Ovary (tissue), 9 donors: ENCODE results near the gene WDFY4. TPM values are rescaled to one million over a fixed set of nuclear protein-coding genes. Genes with fewer than 3 reads are reported as not detected.

ENCODE experiments used
- DNase-seq, 5 donors: peaks; one replicate each; pipeline ENCODE4 v3.0.0-alpha.2; 2019 to 2020
- H3K27ac ChIP-seq, 2 donors: fragments of 200-600 bp; one replicate each; pipeline versions ENCODE4 v1.5.1 to v1.8.0; 2019 to 2022
- H3K27me3 ChIP-seq: fragments of 200-600 bp; one replicate; pipeline ENCODE4 v1.8.0; 2022
- H3K36me3 ChIP-seq: fragments of 200-600 bp; sonication (generic); one replicate; pipeline ENCODE4 v1.5.1; 2019
- H3K4me1 ChIP-seq: one replicate; pipeline ENCODE4 v1.8.1; 2013; ENCODE audit warnings: mild to moderate bottlenecking, moderate library complexity; ENCODE audit not compliant: insufficient read depth
- H3K4me3 ChIP-seq: fragments of 200-600 bp; sonication (generic); one replicate; pipeline ENCODE4 v1.5.1; 2017
- H3K9me3 ChIP-seq, 2 donors: fragments of 200-600 bp in 1 of 2; sonication (generic) in 1 of 2; one replicate each; pipeline versions ENCODE4 v1.5.1 to v1.8.1; 2013 to 2019; ENCODE audit warnings: mild to moderate bottlenecking in 1 of 2, moderate library complexity in 1 of 2
- EP300 ChIP-seq: sonication (generic); formaldehyde crosslinking; IDR thresholded peaks from one replicate; pipeline ENCODE4 v1.6.1; 2017; ENCODE audit warnings: antibody characterized with exemption
- POLR2A ChIP-seq: fragments of 450-650 bp; IDR thresholded peaks from one replicate; pipeline ENCODE4 v1.6.1; 2017; ENCODE audit warnings: antibody characterized with exemption, mild to moderate bottlenecking, moderate library complexity
- WGBS, 3 donors: extraction: QIAGEN DNeasy Blood & Tissue Kit in 1 of 3; methylation state at CpG; one replicate each; pipeline versions ENCODE4 v1.1.5 to v1.1.7; 2013 to 2017; 5-methylcytosine and 5-hydroxymethylcytosine counted together
- intact Hi-C, 4 donors: fragments of 100-400 bp; cut with DNase I; formaldehyde crosslinking; loops; one replicate each; pipeline versions ENCODE4 v1.11.0 to v1.15.1; 2022 to 2023
- polyA plus RNA-seq, 2 donors: library from polyadenylated mRNA; stranded (reverse); fragments of 200-250 nt in 1 of 2; fragments of 350-450 nt in 1 of 2; fragmentation: Illumina TruSeq in 1 of 2; extraction: RNeasy Lipid Tissue Mini Kit (QIAGEN cat#74804) in 1 of 2; gene quantifications; one replicate each; pipeline ENCODE4 v1.2.3, GENCODE V29; 2013 to 2014
- total RNA-seq, 7 donors: library from RNA; depleted of rRNA in 2 of 7; stranded (reverse); fragments of >200 nt in 2 of 7; fragmentation: NEBNext Ultra II Directional in 3 of 7; extraction: Animal tissue kit (Norgen Biotek cat#: 25700) in 3 of 7; gene quantifications; one replicate each; pipeline versions ENCODE4 v1.1.0 to v1.2.4, GENCODE V29; 2016 to 2023
- TF ChIP-seq, protein P1 (sequence below), 3 donors: fragments of 450-650 bp in 2 of 3; fragments of 200-600 bp in 1 of 3; IDR thresholded peaks; one replicate each; pipeline versions ENCODE4 v1.5.1 to v1.8.0; 2016 to 2022; ENCODE audit warnings: antibody characterized with exemption in 3 of 3, mild to moderate bottlenecking in 1 of 3
- donor health status: DM: no; HTN: no; CAD: no; lungs with moderate emphysema.
- donor health status: DM: no; HTN: no; CAD: no.
- donor health status: Bipolar disorder and iron deficiency.
- donor health status: DM: yes; HTN: yes; CAD: no.
- donor health status: DM: no; HTN: no; CAD: no.
- donor health status: DM: yes; HTN: yes; CAD: no.

The WDFY4 gene
- total and polyA plus RNA-seq, 9 donors = 0.54 to 4.2 (median 1.7) TPM

DNA sequence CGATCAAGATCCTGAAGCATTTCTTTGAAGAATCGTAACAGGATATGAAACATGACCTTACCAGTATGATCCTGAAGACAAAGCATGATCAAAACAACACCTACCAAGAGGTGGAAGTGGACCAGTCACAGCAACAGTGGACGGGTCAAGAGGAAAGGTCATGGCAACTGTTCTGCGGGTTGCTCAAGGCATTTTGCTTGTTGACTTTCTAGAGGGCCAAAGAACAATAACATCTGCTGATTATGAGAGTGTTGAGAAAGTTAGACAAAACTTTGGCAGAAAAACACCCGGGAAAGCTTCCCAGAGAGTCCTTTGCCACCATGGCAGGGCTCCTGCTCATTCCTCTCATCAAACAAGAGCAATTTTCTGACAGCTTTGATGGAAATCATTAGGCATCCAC lies 320.6 kb downstream of the WDFY4 start:
- H3K27ac ChIP-seq = peak overlapping the region in 1 of 2 donors; percentile 40
- DNase-seq = peak in 3 of 5 donors; percentile 48 to 58 (median 54)
- H3K36me3 ChIP-seq = no peaks in the 10 kb centered on the region
- no peaks in the 10 kb centered on the region for H3K9me3 ChIP-seq
- intact Hi-C loops = loop anchor here in 1 of 4 donors (5.0 kb wide), 1 partner anchor 77 kb away; no protein-coding TSS in a partner anchor
- TF ChIP-seq POLR2A (no peak), EP300 (no peak)
- TF ChIP-seq, protein P1, sequence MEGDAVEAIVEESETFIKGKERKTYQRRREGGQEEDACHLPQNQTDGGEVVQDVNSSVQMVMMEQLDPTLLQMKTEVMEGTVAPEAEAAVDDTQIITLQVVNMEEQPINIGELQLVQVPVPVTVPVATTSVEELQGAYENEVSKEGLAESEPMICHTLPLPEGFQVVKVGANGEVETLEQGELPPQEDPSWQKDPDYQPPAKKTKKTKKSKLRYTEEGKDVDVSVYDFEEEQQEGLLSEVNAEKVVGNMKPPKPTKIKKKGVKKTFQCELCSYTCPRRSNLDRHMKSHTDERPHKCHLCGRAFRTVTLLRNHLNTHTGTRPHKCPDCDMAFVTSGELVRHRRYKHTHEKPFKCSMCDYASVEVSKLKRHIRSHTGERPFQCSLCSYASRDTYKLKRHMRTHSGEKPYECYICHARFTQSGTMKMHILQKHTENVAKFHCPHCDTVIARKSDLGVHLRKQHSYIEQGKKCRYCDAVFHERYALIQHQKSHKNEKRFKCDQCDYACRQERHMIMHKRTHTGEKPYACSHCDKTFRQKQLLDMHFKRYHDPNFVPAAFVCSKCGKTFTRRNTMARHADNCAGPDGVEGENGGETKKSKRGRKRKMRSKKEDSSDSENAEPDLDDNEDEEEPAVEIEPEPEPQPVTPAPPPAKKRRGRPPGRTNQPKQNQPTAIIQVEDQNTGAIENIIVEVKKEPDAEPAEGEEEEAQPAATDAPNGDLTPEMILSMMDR (IDR thresholded peaks at IDR 0.05) = no peak
- H3K27me3 ChIP-seq = no peaks in the 10 kb centered on the region
- H3K4me3 ChIP-seq = no peak overlapping the region
- H3K4me1 ChIP-seq = peaks cover 25% of the 10 kb centered on the region
- WGBS, 3 donors = 10 to 49% (median 16%) methylated on average over 5 of the region's 5 CpGs

DNA sequence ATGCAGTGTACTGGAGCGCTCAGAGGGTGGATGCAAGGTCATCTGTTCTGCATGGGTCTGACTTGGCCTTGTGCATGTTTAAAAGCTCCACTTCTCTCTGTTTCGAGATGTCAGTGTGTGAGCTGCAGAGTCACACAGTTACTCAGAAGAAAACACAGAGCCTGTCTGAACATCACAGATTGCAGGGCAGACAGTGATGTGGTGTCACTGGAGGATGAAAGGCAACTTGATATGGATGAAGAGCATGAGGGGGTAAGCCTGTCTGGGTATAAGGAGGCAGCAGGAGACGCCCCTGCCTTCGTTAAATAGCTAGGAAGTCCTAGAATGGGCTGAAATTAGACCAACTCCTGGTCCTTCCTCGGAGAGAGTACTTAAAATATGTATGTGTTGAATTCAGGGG lies 322.5 kb downstream of the WDFY4 start:
- Histone ChIP-seq H3K36me3 (no peaks in the 10 kb centered on the region), H3K27ac (no peak overlapping the region), H3K27me3 (no peaks in the 10 kb centered on the region), H3K4me3 (no peak overlapping the region), H3K4me1 (peaks cover 31% of the 10 kb centered on the region), H3K9me3 (no peaks in the 10 kb centered on the region)
- TF ChIP-seq, protein P1 (IDR thresholded peaks at IDR 0.05) = no peak
- TF ChIP-seq EP300 (no peak), POLR2A (no peak)
- WGBS, 3 donors = 44 to 62% (median 44%) methylated on average over 5 of the region's 5 CpGs
- intact Hi-C loops = loop anchor here in 1 of 4 donors (5.0 kb wide), 1 partner anchor 75 kb away; no protein-coding TSS in a partner anchor
- no peak for DNase-seq

DNA sequence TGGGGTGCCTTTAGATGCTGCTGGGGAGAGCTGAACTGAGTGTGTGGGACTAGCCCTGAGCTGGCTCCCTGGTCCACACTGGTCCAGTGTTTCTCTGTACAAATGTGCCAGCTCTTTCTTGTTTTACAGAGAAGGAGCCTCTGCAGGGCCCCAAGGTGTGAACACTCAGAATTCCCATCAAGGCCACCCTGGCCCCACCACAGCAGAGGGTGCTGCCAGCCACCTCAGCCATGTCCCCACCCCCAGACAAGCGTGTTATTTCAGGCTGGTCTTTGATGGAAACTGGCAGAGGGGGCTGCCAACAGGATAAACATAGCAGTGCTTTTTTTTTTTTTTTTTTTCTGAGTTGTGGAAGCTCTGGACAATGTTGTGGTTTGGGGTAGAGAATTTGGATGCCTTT lies 323.4 kb downstream of the WDFY4 start:
- 12 to 38% (median 22%) methylated on average over 1 of the region's 1 CpG for WGBS, 3 donors
- Histone ChIP-seq H3K4me1 (peaks cover 33% of the 10 kb centered on the region), H3K27me3 (no peaks in the 10 kb centered on the region), H3K4me3 (no peak overlapping the region), H3K36me3 (no peaks in the 10 kb centered on the region), H3K9me3 (no peaks in the 10 kb centered on the region), H3K27ac (no peak overlapping the region)
- TF ChIP-seq EP300 (no peak), POLR2A (no peak)
- TF ChIP-seq, protein P1 (IDR thresholded peaks at IDR 0.05) = no peak
- DNase-seq = no peak
- intact Hi-C loops = loop anchor here in 1 of 4 donors (5.0 kb wide), 1 partner anchor 74 kb away; no protein-coding TSS in a partner anchor

DNA sequence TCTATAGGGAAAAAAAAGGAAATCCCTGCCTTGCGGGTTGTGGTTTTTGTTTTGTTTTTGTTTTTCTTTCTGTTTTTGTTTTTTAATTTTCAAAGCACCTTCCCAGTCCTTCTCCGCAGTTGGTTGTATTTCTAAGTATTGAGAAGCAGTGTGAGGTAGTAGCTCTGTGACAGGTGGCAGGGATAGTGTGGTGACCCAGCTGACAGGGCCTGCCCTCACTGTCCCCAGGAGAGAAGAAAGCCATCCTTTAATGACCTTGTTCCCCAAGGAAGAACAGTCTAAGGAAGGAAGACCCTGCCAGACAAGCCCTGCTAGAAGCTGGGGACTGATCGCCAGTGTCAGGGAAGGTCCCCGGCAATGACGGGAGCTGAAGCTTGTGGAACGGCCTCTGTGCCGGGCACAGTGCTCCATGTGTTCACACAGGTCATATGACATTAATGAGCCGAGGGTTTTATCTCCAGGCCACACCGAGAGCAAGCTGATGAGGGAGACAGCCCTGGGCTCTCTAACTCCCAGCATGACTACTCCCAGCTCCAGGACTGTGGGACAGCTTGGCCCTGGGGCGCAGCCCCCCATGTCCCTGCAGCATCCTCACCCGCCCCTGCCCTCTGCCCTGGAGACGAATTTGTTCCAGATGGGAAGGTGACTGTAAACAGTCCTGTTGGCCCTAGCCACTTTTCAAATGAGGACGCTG lies 324.0 kb downstream of the WDFY4 start:
- no peak for DNase-seq
- intact Hi-C loops = loop anchor here in 1 of 4 donors (5.0 kb wide), 1 partner anchor 74 kb away; no protein-coding TSS in a partner anchor
- TF ChIP-seq POLR2A = no peak
- no peak for TF ChIP-seq EP300
- TF ChIP-seq, protein P1 (IDR thresholded peaks at IDR 0.05) = no peak
- 37 to 50% (median 46%) methylated on average over 11 to 13 of the region's 13 CpGs for WGBS, 3 donors
- H3K9me3 ChIP-seq = no peaks in the 10 kb centered on the region
- H3K27ac ChIP-seq = no peak overlapping the region
- no peaks in the 10 kb centered on the region for H3K27me3 ChIP-seq
- H3K4me1 ChIP-seq = peaks cover 36% of the 10 kb centered on the region
- no peaks in the 10 kb centered on the region for H3K36me3 ChIP-seq
- no peak overlapping the region for H3K4me3 ChIP-seq
